Raji (cell line): ENCODE data around the gene LHFPL3.

Experiments
- POLR2A ChIP-seq: IDR thresholded peaks from 2 replicates; pipeline ENCODE4 v1.6.1; 2011; ENCODE audit warnings: low read depth, low read length, control low read depth; ENCODE audit not compliant: insufficient read depth

The LHFPL3 gene

DNA sequence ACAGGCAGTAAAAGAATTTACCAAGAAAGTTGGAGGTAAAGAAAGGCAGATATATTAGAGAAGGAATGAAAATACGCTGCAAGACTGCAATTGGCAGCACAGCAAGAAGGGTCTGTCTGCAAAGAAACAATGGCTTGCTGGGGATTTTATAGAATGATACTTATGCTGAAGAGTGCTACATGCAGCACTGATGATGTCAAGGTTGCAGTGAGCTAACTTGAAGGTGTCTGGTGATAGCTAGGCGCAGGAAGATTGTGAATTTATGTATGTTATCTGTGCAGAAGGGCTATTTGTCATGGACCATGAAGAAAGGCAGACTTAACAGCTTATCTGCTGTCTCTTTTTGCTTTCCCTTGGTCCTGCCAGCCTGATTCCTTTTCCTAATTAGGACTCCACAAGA is 366.3 kb downstream of the LHFPL3 start:
- no peak for TF ChIP-seq POLR2A

DNA sequence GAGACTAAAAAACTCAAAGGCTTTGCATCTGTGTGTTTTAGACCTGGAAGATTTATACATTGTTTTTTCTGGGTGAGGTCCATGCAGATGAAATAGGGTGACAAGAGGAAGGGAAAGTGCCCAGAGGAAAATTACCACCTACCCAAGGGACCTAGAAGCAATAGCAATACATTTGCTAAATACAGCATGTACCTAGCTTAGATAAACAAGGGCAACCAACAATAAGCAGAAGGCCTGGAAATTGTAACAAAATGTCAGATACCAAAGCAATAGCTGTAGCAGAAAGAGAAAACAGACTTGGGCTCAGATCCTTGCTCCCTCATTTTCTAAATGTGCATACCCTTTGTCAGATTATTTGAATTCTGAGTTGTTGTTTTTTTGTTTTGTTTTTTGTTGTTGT is 367.2 kb downstream of the LHFPL3 start:
- no peak for TF ChIP-seq POLR2A

DNA sequence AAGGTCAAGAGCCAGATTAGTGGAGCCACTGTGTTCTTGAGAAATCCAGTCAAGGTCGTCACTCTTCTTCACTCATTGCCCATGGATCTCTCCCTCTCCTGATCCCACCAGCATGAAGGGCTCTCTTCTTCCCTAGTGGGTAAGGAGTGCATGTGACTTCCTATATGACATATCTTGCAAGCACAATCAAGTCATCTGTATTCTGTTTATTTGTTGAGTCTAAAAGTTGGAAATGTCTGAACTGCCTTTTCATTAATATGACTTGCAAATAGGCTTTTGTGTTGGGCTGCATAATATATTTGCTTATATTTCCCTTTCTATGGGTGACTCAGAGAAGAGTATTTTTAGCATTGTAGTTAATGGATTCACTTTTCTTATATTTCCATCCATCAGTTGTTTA is 371.9 kb downstream of the LHFPL3 start:
- TF ChIP-seq POLR2A, result no peak

- no peak for TF ChIP-seq POLR2A
Measured at GRCh38 chr7:104723001-104723400, 394.6 kb downstream of the LHFPL3 start.

DNA sequence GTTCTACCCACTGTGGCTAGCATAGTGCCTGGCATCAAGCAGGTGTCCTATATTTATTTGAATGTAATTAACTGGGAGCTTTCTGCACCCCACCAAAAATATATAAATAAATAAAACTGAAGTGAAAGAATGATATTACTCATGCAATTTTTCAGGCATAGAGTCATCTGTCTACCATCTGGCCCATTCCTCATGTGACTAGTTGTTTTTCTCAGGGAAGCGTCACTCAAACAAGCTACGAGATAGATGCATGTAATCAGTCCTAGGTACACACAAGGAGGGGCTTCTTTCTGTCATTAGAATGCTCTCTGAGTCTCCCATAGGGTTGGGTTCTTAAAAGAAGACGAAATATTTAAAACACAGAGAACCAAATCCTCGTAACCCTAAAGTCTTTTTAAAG is 430.1 kb downstream of the LHFPL3 start:
- TF ChIP-seq POLR2A, result no peak

- TF ChIP-seq POLR2A, result no peak
Measured at GRCh38 chr7:104761892-104762291, 433.5 kb downstream of the LHFPL3 start.

DNA sequence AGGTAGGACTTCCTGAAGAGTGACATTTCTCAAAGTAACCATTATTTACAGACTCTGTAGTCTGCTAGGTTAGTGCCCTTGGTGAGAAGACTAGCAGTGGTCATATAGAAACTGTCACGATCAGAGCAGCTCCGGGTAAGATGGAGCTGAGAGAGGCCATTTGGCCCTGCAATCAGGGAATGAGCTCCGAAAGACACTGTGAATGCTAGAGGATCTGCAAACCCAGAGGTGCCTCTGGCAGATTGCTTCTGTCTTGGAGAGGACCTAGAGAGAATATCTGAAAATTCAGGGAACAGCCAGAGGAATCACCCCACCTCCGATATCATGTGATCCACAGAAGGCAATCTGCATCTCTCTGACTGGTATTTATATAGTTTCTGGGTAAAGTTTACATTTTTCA is 438.7 kb downstream of the LHFPL3 start:
- TF ChIP-seq POLR2A, result no peak

DNA sequence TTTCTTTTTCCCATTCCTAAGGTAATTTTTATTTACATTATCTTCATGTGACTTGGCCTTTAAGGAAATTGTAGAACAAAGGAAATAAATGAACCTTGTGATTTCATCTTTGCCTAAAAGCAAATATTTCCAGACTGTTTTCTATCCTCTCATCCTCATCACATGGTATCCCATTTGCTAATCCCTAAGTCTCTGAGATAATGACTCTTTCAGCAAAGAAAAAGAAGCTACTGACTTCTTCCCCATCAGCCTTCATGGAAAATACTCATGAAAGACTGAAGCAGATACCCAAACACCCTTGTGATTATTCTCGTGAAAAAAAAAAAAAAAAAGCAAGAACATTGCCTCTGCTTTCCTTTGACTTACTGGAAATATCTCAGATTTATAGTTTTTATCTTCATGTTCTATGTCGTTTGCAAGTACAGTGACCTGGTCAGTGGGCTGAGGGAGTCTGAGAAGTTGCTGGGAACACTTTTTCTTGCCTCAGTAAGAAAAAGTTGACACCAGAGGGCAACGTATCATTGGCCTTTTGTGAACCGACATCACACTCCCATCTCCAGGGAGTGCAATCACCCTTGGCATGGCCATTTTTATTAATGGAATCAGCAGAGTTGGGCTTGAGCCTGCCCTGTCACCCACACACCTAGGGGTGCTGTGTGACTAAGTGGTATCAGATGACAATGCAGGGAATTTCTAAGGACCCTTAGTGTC is 439.6 kb downstream of the LHFPL3 start:
- TF ChIP-seq POLR2A, result no peak

DNA sequence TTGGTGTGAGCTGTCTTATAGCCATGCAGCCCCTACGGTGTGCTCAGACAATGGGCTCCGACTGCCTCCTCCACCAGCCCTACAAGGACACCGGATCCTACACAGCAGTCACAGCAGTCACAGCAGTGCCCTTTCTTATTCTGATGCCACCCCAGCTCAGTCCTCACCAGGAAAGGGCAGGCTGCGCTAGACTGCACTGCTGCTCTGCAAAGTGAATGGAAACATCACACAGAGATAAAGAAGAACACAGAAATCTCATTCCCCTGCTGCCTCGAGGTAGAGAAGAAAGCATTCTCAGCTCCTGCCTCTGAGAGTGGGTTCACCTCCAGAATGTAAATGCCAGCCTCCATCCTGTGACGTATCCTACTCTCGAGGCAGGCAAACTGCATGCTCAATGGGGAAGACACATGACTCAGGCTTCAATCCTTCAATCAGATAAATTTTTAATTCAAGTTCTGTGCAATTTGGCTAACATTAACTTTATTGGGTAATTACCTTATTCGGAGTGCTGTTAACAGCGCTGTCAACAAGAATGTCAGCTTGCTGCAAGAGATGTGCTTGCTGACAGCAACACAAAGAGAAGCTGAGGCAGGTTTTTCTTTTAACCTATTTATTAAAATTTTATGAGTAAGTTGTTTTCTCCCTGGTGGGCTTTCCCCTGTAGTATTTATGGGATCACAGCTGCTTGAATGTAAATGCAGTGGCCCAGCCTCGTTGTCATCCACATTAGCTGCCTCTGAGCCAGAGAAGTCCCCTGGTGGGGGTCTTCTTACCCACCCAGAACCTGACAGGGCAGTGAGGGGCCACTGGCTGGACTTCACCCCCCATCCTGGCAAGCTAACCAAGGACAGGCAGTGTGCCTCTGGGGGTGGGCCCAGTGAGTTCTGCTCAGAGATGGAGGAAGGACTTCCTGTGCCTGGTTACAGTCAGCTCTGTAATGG is 444.3 kb downstream of the LHFPL3 start:
- no peak for TF ChIP-seq POLR2A

GRCh38 chr7:104773796-104774195 is 445.4 kb downstream of the LHFPL3 start:
- TF ChIP-seq POLR2A, result no peak

DNA sequence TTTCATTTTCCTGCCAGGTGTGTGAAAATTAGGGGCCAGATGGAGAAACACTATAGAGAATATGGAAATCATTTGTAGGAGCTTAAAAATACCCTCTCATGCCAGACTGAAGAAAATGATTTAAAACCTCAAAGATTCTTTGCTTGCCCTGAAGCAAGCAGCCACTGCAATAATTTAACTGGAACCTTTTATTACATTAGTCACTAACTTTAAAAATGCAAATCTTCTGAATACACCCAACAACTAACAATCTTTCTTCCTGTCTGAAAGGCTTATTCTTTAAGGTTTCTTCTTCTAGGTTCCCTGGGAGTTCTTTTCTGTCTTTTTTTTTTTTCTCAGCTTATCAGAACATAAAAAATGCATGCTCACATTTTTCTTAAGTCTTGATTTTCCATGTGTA is 447.1 kb downstream of the LHFPL3 start:
- no peak for TF ChIP-seq POLR2A

GRCh38 chr7:104777301-104777800 is 448.9 kb downstream of the LHFPL3 start:
- TF ChIP-seq POLR2A, result no peak

DNA sequence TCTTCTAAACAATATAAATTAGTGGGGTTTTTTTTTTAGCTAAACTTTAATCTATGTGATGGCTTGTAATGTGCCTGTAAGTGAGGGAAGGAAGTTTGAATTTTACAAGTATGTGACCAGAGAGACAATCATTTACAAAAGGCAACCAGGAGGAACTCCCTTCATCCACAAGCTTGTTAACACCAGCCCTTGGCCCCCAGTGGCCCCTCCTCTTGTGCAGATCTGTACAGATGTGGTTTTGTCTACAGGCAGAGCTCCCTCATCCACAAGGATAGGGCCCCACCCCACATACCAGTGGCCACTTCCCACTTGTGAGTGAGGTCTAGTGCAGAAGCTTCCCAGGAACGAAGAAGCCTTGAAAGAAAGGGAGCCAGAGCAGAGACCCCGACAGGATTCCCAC is 451.5 kb downstream of the LHFPL3 start:
- TF ChIP-seq POLR2A, result no peak

- TF ChIP-seq POLR2A, result no peak
Measured at GRCh38 chr7:104784686-104785085, 456.3 kb downstream of the LHFPL3 start.

DNA sequence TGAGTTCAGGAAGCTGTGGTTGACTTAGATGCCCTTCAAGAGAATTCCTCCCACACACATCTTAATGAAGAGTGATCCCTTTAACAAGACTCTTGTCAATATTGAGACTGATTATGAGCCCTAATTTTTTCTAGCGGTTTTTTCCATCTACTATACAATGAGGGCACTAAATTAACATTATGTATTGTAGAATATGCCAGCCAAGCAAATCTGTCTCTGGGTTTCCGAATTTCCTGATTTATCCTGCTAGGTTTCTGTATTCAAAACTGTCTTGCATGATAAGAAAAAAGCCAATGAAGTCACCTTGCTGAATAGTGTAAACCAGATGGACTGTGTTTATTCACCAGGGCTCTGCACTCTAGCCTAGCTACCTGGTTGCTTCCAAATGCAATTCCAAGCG is 461.4 kb downstream of the LHFPL3 start:
- no peak for TF ChIP-seq POLR2A

DNA sequence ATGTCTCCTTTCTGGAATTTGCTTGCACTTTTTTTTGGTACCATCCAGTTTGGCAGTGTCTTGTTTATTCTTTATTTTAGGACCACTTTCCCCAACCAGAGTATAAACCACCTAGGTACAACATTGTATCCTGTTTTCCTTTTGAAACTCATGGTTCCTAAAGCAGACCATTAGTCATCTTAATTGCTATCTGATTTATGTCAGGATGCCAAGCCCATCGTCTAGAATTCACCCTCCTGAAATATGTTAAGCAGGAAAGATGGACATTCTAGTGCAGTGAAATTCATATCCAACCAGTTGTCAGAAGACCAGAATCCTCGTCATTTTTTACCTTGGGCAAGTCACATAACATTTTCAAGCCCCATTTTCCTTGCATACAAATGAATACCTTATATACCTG is 462.0 kb downstream of the LHFPL3 start:
- TF ChIP-seq POLR2A, result no peak
